Measurements from ENCODE around the gene RTL1. TPM values are rescaled to one million over a fixed set of nuclear protein-coding genes. Genes with fewer than 3 reads are reported as not detected.

Gene RTL1
- total RNA-seq, 4 donors from 2014 or later: not detected

DNA sequence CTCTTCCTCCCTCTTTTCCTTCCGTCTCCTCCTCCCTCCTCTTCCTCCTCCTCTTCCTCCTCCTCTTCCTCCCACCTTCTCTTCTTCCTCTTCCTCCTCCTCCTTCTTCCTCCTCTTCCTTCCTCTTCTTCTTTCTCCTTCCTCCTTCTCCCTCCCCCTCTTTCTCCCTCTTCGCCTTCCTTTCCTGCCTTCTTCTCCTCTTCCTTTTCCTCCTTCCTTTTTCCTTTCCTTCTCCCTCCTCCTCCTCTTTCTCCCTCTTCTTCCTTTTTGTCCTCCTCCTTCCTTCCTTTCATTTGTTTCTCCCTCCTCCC lies 41.6 kb downstream of the RTL1 start:
- Histone ChIP-seq H3K27ac (replicated peaks in 1 of 4) (no peak overlapping the region), H3K36me3 (no peaks in the 10 kb centered on the region), H3K4me1 (no peaks in the 10 kb centered on the region), H3K27me3 (peaks cover 0 to 29% (median 0%) of the 10 kb centered on the region in 4 donors), H3K4me3 (no peak overlapping the region), H3K9me3 (no peaks in the 10 kb centered on the region)
- no peak for TF ChIP-seq POLR2A (IDR thresholded peaks at IDR 0.05; ENCODE audit: low read depth)
- TF ChIP-seq POLR2AphosphoS5 (IDR thresholded peaks at IDR 0.05): no peak
- no peak for TF ChIP-seq EP300 (IDR thresholded peaks at IDR 0.05)
- TF ChIP-seq, protein P1, sequence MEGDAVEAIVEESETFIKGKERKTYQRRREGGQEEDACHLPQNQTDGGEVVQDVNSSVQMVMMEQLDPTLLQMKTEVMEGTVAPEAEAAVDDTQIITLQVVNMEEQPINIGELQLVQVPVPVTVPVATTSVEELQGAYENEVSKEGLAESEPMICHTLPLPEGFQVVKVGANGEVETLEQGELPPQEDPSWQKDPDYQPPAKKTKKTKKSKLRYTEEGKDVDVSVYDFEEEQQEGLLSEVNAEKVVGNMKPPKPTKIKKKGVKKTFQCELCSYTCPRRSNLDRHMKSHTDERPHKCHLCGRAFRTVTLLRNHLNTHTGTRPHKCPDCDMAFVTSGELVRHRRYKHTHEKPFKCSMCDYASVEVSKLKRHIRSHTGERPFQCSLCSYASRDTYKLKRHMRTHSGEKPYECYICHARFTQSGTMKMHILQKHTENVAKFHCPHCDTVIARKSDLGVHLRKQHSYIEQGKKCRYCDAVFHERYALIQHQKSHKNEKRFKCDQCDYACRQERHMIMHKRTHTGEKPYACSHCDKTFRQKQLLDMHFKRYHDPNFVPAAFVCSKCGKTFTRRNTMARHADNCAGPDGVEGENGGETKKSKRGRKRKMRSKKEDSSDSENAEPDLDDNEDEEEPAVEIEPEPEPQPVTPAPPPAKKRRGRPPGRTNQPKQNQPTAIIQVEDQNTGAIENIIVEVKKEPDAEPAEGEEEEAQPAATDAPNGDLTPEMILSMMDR (IDR thresholded peaks at IDR 0.05): no peak
- intact Hi-C loops (cut with DNase I): no loop called here
- DNase-seq (ENCODE audit: extremely low spot score): no peak
- WGBS: 94% methylated on average over 2 of the region's 2 CpGs

DNA sequence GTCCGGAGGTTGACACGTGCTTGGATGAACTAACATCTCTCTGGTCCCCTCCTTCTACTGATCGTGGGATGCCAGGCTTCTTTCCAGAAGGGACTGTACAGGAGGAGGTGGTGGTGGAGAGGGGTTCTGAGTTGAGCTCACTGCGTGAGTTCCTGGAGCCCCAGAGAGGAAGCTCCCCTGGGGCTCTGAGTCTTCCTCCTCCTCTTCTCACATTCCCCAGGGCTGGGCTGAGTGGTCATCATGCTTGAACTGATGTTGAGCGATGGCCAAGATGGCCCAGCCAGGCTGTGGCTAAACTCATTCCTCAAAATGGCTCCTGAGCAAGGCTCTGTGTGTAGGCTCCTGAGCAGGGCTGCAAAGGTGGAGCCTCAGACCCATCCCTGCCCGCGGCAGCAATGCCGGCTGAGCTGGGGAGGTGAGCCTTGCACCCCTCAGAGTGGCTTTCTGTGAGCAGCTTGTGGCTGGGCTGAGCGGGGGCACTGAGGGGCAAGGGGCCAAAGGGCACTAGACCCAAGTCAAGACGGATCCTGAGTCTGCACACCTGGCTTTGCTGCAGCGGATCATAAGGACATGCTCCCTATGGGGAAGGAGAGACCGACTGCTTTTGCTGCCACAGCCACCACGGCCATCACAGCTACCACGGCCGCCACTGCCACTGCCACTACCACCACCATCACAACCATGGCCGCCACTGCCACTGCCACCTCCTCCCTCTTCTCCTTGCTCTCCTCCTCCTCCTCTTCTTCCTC lies 42.2 kb downstream of the RTL1 start:
- DNase-seq (ENCODE audit: extremely low spot score): no peak
- Histone ChIP-seq H3K36me3 (no peaks in the 10 kb centered on the region), H3K27ac (replicated peaks in 1 of 4) (no peak overlapping the region), H3K9me3 (no peaks in the 10 kb centered on the region), H3K27me3 (peaks cover 0 to 27% (median 0%) of the 10 kb centered on the region in 4 donors), H3K4me3 (no peak overlapping the region), H3K4me1 (no peaks in the 10 kb centered on the region)
- no peak for TF ChIP-seq POLR2AphosphoS5 (IDR thresholded peaks at IDR 0.05)
- TF ChIP-seq POLR2A (IDR thresholded peaks at IDR 0.05; ENCODE audit: low read depth): no peak
- TF ChIP-seq, protein P1 (IDR thresholded peaks at IDR 0.05): no peak
- no peak for TF ChIP-seq EP300 (IDR thresholded peaks at IDR 0.05)
- intact Hi-C loops (cut with DNase I): no loop called here
- 86% methylated on average over 16 of the region's 16 CpGs for WGBS

DNA sequence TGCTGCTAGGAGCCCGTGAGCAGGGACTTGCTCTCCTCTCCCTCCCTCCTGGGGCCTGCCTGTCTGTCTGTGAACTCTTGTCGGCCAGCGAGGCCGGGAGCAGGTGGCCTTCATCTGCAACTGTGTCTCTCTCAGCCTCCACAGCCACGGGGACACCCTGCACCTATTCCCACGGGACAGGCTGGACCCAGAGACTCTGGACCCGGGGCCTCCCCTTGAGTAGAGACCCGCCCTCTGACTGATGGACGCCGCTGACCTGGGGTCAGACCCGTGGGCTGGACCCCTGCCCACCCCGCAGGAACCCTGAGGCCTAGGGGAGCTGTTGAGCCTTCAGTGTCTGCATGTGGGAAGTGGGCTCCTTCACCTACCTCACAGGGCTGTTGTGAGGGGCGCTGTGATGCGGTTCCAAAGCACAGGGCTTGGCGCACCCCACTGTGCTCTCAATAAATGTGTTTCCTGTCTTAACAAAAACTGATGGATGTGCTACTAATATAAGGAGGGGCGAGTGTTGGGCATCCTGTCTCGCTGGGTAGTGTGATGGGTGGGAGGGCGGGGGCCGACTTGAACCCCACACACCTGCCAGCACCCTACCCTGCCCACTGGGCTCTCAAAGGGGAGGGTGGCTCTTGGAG lies 42.9 kb downstream of the RTL1 start:
- no peak for DNase-seq (ENCODE audit: extremely low spot score)
- Histone ChIP-seq H3K4me1 (no peaks in the 10 kb centered on the region), H3K4me3 (no peak overlapping the region), H3K27ac (replicated peaks in 1 of 4) (no peak overlapping the region), H3K36me3 (no peaks in the 10 kb centered on the region), H3K27me3 (peaks cover 0 to 27% (median 0%) of the 10 kb centered on the region in 4 donors), H3K9me3 (no peaks in the 10 kb centered on the region)
- intact Hi-C loops (cut with DNase I): no loop called here
- WGBS: 82% methylated on average over 19 of the region's 19 CpGs
- TF ChIP-seq EP300 (IDR thresholded peaks at IDR 0.05) (no peak), POLR2A (IDR thresholded peaks at IDR 0.05; ENCODE audit: low read depth) (no peak), POLR2AphosphoS5 (IDR thresholded peaks at IDR 0.05) (no peak)
- TF ChIP-seq, protein P1 (IDR thresholded peaks at IDR 0.05): no peak

DNA sequence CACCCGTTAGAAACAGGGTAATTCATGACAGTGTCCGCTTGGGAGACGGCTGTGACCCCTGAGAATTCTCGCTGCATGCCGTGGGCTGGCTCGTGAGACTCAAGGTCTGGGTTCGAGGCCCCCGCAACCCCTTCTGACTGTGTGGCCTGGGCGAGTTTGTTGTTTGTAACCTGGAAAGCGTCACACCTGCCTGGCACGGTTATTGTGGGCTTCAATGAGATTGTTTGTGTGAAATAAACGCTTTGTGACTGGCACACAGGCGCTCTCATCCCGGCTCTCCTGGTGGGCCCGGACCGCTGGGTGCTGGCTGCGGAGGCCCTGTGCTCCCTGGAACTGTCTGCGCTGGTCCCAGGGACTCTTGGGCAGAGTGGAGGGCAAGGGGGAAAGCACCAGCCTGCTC lies 43.7 kb downstream of the RTL1 start:
- intact Hi-C loops (cut with DNase I): no loop called here
- H3K9me3 ChIP-seq: no peaks in the 10 kb centered on the region
- DNase-seq (ENCODE audit: extremely low spot score): no peak
- no peaks in the 10 kb centered on the region for H3K36me3 ChIP-seq
- 95% methylated on average over 18 of the region's 18 CpGs for WGBS
- no peaks in the 10 kb centered on the region for H3K4me1 ChIP-seq
- TF ChIP-seq POLR2A (IDR thresholded peaks at IDR 0.05; ENCODE audit: low read depth): no peak
- no peak for TF ChIP-seq POLR2AphosphoS5 (IDR thresholded peaks at IDR 0.05)
- TF ChIP-seq, protein P1 (IDR thresholded peaks at IDR 0.05): no peak
- TF ChIP-seq EP300 (IDR thresholded peaks at IDR 0.05): no peak
- H3K27me3 ChIP-seq: peaks cover 0 to 27% (median 0%) of the 10 kb centered on the region in 4 donors
- H3K27ac ChIP-seq (replicated peaks in 1 of 4): no peak overlapping the region
- no peak overlapping the region for H3K4me3 ChIP-seq

All from esophagus muscularis mucosa (tissue), 4 donors.